Karpas-422 (cell line): Measurements from ENCODE around the gene DGKB. TPM values are rescaled to one million over a fixed set of nuclear protein-coding genes. Genes with fewer than 3 reads are reported as not detected.

Experiments
- DNase-seq: peaks from one replicate; pipeline ENCODE4 v3.0.0-alpha.2; 2015
- H2AFZ ChIP-seq: fragments of 200-600 bp; sonication (generic); 2 replicates; pipeline ENCODE4 v1.6.1; 2014; ENCODE audit warnings: antibody characterized with exemption, low read length, mixed read lengths
- H3K27ac ChIP-seq: fragments of 200-600 bp; sonication (generic); 2 replicates; pipeline ENCODE4 v1.5.1; 2014; ENCODE audit warnings: mild to moderate bottlenecking, low read length, moderate library complexity
- H3K27me3 ChIP-seq: fragments of 200-600 bp; sonication (generic); 2 replicates; pipeline ENCODE4 v1.6.1; 2014; ENCODE audit warnings: low read length, mixed read lengths
- H3K36me3 ChIP-seq: fragments of 200-600 bp; sonication (generic); 2 replicates; pipeline ENCODE4 v1.6.1; 2014; ENCODE audit warnings: low read length, mixed read lengths; ENCODE audit not compliant: insufficient read depth
- H3K4me1 ChIP-seq: fragments of 200-600 bp; sonication (generic); 2 replicates; pipeline ENCODE4 v1.6.1; 2014; ENCODE audit warnings: mild to moderate bottlenecking, low read length, mixed read lengths
- H3K4me2 ChIP-seq: fragments of 200-600 bp; sonication (generic); 2 replicates; pipeline ENCODE4 v1.6.1; 2014; ENCODE audit warnings: low read length, low read depth, mild to moderate bottlenecking; ENCODE audit not compliant: poor library complexity, severe bottlenecking
- H3K4me3 ChIP-seq: fragments of 200-600 bp; sonication (generic); 2 replicates; pipeline ENCODE4 v1.5.1; 2014; ENCODE audit warnings: mild to moderate bottlenecking, antibody characterized with exemption, low read length, mixed read lengths
- H3K79me2 ChIP-seq: fragments of 200-600 bp; sonication (generic); 2 replicates; pipeline ENCODE4 v1.6.1; 2014; ENCODE audit warnings: mild to moderate bottlenecking, low read length, mixed read lengths
- H3K9ac ChIP-seq: fragments of 200-600 bp; sonication (generic); 2 replicates; pipeline ENCODE4 v1.6.0; 2014; ENCODE audit warnings: low read length
- H3K9me2 ChIP-seq: fragments of 200-600 bp; sonication (generic), shearing (Covaris generic); replicated peaks from 2 replicates; pipeline ENCODE4 v1.6.0; 2014; ENCODE audit warnings: mild to moderate bottlenecking, low read length, moderate library complexity; ENCODE audit not compliant: insufficient read depth
- H3K9me3 ChIP-seq: fragments of 300-700, 200-600 bp; sonication (generic); 2 replicates; pipeline ENCODE4 v1.6.1; 2014; ENCODE audit warnings: low read length, mixed read lengths
- H4K20me1 ChIP-seq: fragments of 200-600 bp; sonication (generic); 2 replicates; pipeline ENCODE4 v1.6.1; 2014; ENCODE audit warnings: mild to moderate bottlenecking, antibody characterized with exemption, low read length, low read depth; ENCODE audit not compliant: insufficient read depth
- total RNA-seq: library from RNA; depleted of rRNA; stranded (reverse); fragments of >200 nt; shearing (Covaris generic); gene quantifications from 2 replicates; pipeline ENCODE4 v1.2.3, GENCODE V29; 2014; ENCODE audit warnings: low replicate concordance

The DGKB gene
- total RNA-seq, 1 experiment from 2014 or later, result not detected

- H3K27me3 ChIP-seq, result no peaks in the 10 kb centered on the region
- no peaks in the 10 kb centered on the region for H3K9me2 ChIP-seq
- H3K9me3 ChIP-seq, result no peaks in the 10 kb centered on the region
- no peak overlapping the region for H3K9ac ChIP-seq
- H4K20me1 ChIP-seq, result no peaks in the 10 kb centered on the region
- H2AFZ ChIP-seq, result no peak overlapping the region
- no peak for DNase-seq
- H3K27ac ChIP-seq, result no peak overlapping the region
- no peaks in the 10 kb centered on the region for H3K36me3 ChIP-seq
- no peak overlapping the region for H3K4me3 ChIP-seq
- no peaks in the 10 kb centered on the region for H3K79me2 ChIP-seq
- H3K4me2 ChIP-seq, result no peak overlapping the region
- no peaks in the 10 kb centered on the region for H3K4me1 ChIP-seq
Measured at GRCh38 chr7:14720785-14721184, 181.8 kb downstream of the DGKB start.

- no peaks in the 10 kb centered on the region for H3K4me1 ChIP-seq
- H3K9me2 ChIP-seq, result no peaks in the 10 kb centered on the region
- no peaks in the 10 kb centered on the region for H3K79me2 ChIP-seq
- H3K4me2 ChIP-seq, result no peak overlapping the region
- H3K36me3 ChIP-seq, result no peaks in the 10 kb centered on the region
- peak; percentile 49 for DNase-seq
- H3K9me3 ChIP-seq, result no peaks in the 10 kb centered on the region
- H3K4me3 ChIP-seq, result no peak overlapping the region
- no peaks in the 10 kb centered on the region for H3K27me3 ChIP-seq
- H2AFZ ChIP-seq, result no peak overlapping the region
- H4K20me1 ChIP-seq, result no peaks in the 10 kb centered on the region
- no peak overlapping the region for H3K27ac ChIP-seq
- H3K9ac ChIP-seq, result no peak overlapping the region
Measured at GRCh38 chr7:14717816-14718215, 184.7 kb downstream of the DGKB start.

- no peaks in the 10 kb centered on the region for H3K4me1 ChIP-seq
- no peak overlapping the region for H3K4me2 ChIP-seq
- DNase-seq, result no peak
- no peaks in the 10 kb centered on the region for H3K27me3 ChIP-seq
- H3K4me3 ChIP-seq, result no peak overlapping the region
- H3K79me2 ChIP-seq, result no peaks in the 10 kb centered on the region
- no peak overlapping the region for H3K27ac ChIP-seq
- no peaks in the 10 kb centered on the region for H3K9me2 ChIP-seq
- H2AFZ ChIP-seq, result no peak overlapping the region
- H3K9me3 ChIP-seq, result no peaks in the 10 kb centered on the region
- no peaks in the 10 kb centered on the region for H4K20me1 ChIP-seq
- no peaks in the 10 kb centered on the region for H3K36me3 ChIP-seq
- no peak overlapping the region for H3K9ac ChIP-seq
Measured at GRCh38 chr7:14717169-14717568, 185.4 kb downstream of the DGKB start.

GRCh38 chr7:14714161-14714728, 188.3 kb downstream of the DGKB start:
- Histone ChIP-seq H3K9me2 (no peaks in the 10 kb centered on the region), H3K9me3 (no peaks in the 10 kb centered on the region), H3K4me1 (no peaks in the 10 kb centered on the region), H3K27ac (no peak overlapping the region), H2AFZ (no peak overlapping the region), H3K36me3 (no peaks in the 10 kb centered on the region), H3K4me3 (no peak overlapping the region), H3K9ac (no peak overlapping the region), H3K79me2 (no peaks in the 10 kb centered on the region), H4K20me1 (no peaks in the 10 kb centered on the region), H3K4me2 (no peak overlapping the region), H3K27me3 (no peaks in the 10 kb centered on the region)
- no peak for DNase-seq

GRCh38 chr7:14698239-14698638, 204.3 kb downstream of the DGKB start:
- Histone ChIP-seq H3K4me2 (no peak overlapping the region), H3K27me3 (no peaks in the 10 kb centered on the region), H2AFZ (no peak overlapping the region)

GRCh38 chr7:14697684-14698083, 204.9 kb downstream of the DGKB start:
- no peak overlapping the region for H2AFZ ChIP-seq
- H3K4me2 ChIP-seq, result no peak overlapping the region
- H3K27me3 ChIP-seq, result no peaks in the 10 kb centered on the region
- no peak overlapping the region for H3K9ac ChIP-seq
- H3K27ac ChIP-seq, result no peak overlapping the region
- no peaks in the 10 kb centered on the region for H4K20me1 ChIP-seq
- no peaks in the 10 kb centered on the region for H3K9me3 ChIP-seq
- DNase-seq, result no peak
- no peaks in the 10 kb centered on the region for H3K4me1 ChIP-seq
- H3K4me3 ChIP-seq, result no peak overlapping the region
- H3K36me3 ChIP-seq, result no peaks in the 10 kb centered on the region
- H3K9me2 ChIP-seq, result no peaks in the 10 kb centered on the region
- no peaks in the 10 kb centered on the region for H3K79me2 ChIP-seq

More at GRCh38 chr7:14698239-14698638, 204.3 kb downstream of the DGKB start:
- Histone ChIP-seq H3K4me3 (no peak overlapping the region), H4K20me1 (no peaks in the 10 kb centered on the region), H3K27ac (no peak overlapping the region), H3K79me2 (no peaks in the 10 kb centered on the region), H3K36me3 (no peaks in the 10 kb centered on the region), H3K9me3 (no peaks in the 10 kb centered on the region), H3K4me1 (no peaks in the 10 kb centered on the region), H3K9ac (no peak overlapping the region), H3K9me2 (no peaks in the 10 kb centered on the region)
- DNase-seq, result peak; percentile 57

- no peak overlapping the region for H3K4me2 ChIP-seq
- H3K4me3 ChIP-seq, result no peak overlapping the region
- no peaks in the 10 kb centered on the region for H3K79me2 ChIP-seq
- H3K4me1 ChIP-seq, result peaks cover 31% of the 10 kb centered on the region
- no peaks in the 10 kb centered on the region for H3K9me2 ChIP-seq
- H3K36me3 ChIP-seq, result no peaks in the 10 kb centered on the region
- H3K9ac ChIP-seq, result no peak overlapping the region
- no peak overlapping the region for H2AFZ ChIP-seq
- H3K27ac ChIP-seq, result no peak overlapping the region
- DNase-seq, result peak; percentile 82
- H4K20me1 ChIP-seq, result no peaks in the 10 kb centered on the region
- H3K27me3 ChIP-seq, result no peaks in the 10 kb centered on the region
- H3K9me3 ChIP-seq, result no peaks in the 10 kb centered on the region
Measured at GRCh38 chr7:14691597-14692203, 210.9 kb downstream of the DGKB start.

- Histone ChIP-seq H3K79me2 (no peaks in the 10 kb centered on the region), H3K9me2 (no peaks in the 10 kb centered on the region), H3K36me3 (no peaks in the 10 kb centered on the region), H3K9me3 (no peaks in the 10 kb centered on the region), H2AFZ (no peak overlapping the region), H3K9ac (no peak overlapping the region), H3K4me3 (no peak overlapping the region), H4K20me1 (no peaks in the 10 kb centered on the region), H3K27ac (no peak overlapping the region), H3K27me3 (no peaks in the 10 kb centered on the region), H3K4me1 (peaks cover 31% of the 10 kb centered on the region), H3K4me2 (peak overlapping the region; percentile 45)
- DNase-seq, result peak; percentile 54
Measured at GRCh38 chr7:14691034-14691433, 211.5 kb downstream of the DGKB start.
